Measurements from ENCODE around the gene DYRK1A. TPM values are rescaled to one million over a fixed set of nuclear protein-coding genes. Genes with fewer than 3 reads are reported as not detected.
A peak's percentile ranks its signal among the peaks of the same experiment; 100 is the strongest.

DYRK1A gene
- total RNA-seq, 3 donors from 2014 or later (not counting 1 experiment from before 2014, with no cell fraction given): 149 to 166 (median 153) TPM

- ATAC-seq (no peak), DNase-seq (no peak)
- peaks cover 14% of the 10 kb centered on the region for H3K36me3 ChIP-seq (ENCODE audit: control insufficient read depth, insufficient read depth, low read length)
- TF ChIP-seq CTCF (IDR thresholded peaks at IDR 0.05): no peak
- no peaks in the 10 kb centered on the region for H3K27me3 ChIP-seq (ENCODE audit: control insufficient read depth, insufficient read depth, low read length)
- Mint-ChIP-seq H3K27me3 (ENCODE audit: low read depth in 2 of 2) (no peaks in the 10 kb centered on the region), H3K27ac (peak overlapping the region; percentile 35 to 39), H3K4me3 (no peak overlapping the region), H3K4me1 (peaks cover 70 to 73% of the 10 kb centered on the region in 2 donors), H3K36me3 (no peaks in the 10 kb centered on the region), H3K9me3 (no peaks in the 10 kb centered on the region)
- H3K9me3 ChIP-seq (ENCODE audit: control insufficient read depth, insufficient read depth, low read length): no peaks in the 10 kb centered on the region
- no peak overlapping the region for H3K27ac ChIP-seq (ENCODE audit: low read length)
- no peak overlapping the region for H3K4me3 ChIP-seq (ENCODE audit: low read length)
- intact Hi-C loops (cut with micrococcal nuclease): no loop called here
- 95% methylated on average over 4 of the region's 4 CpGs for WGBS (ENCODE audit: insufficient coverage)
- peaks cover 8% of the 10 kb centered on the region for H3K4me1 ChIP-seq (ENCODE audit: control insufficient read depth, insufficient read depth, low read length)
Measured at GRCh38 chr21:37468909-37469308, 102.3 kb downstream of the DYRK1A start.

GRCh38 chr21:37469441-37469840 lies 102.9 kb downstream of the DYRK1A start:
- Mint-ChIP-seq H3K27me3 (ENCODE audit: low read depth in 2 of 2) (no peaks in the 10 kb centered on the region), H3K27ac (peak overlapping the region; percentile 35 to 39), H3K4me1 (peaks cover 67 to 71% of the 10 kb centered on the region in 2 donors), H3K4me3 (no peak overlapping the region), H3K36me3 (no peaks in the 10 kb centered on the region), H3K9me3 (no peaks in the 10 kb centered on the region)
- Histone ChIP-seq H3K9me3 (ENCODE audit: control insufficient read depth, insufficient read depth, low read length) (no peaks in the 10 kb centered on the region), H3K36me3 (ENCODE audit: control insufficient read depth, insufficient read depth, low read length) (peaks cover 14% of the 10 kb centered on the region), H3K4me3 (ENCODE audit: low read length) (no peak overlapping the region), H3K27me3 (ENCODE audit: control insufficient read depth, insufficient read depth, low read length) (no peaks in the 10 kb centered on the region), H3K4me1 (ENCODE audit: control insufficient read depth, insufficient read depth, low read length) (peaks cover 8% of the 10 kb centered on the region), H3K27ac (ENCODE audit: low read length) (no peak overlapping the region)
- TF ChIP-seq CTCF (IDR thresholded peaks at IDR 0.05): no peak
- ATAC-seq (no peak), DNase-seq (no peak)
- intact Hi-C loops (cut with micrococcal nuclease): no loop called here
- WGBS (ENCODE audit: insufficient coverage): 96% methylated on average over 5 of the region's 5 CpGs

GRCh38 chr21:37472581-37472980 lies 106.0 kb downstream of the DYRK1A start:
- 95% methylated on average over 4 of the region's 4 CpGs for WGBS (ENCODE audit: insufficient coverage)
- H3K36me3 Mint-ChIP-seq: no peaks in the 10 kb centered on the region
- peaks cover 22% of the 10 kb centered on the region for H3K36me3 ChIP-seq (ENCODE audit: control insufficient read depth, insufficient read depth, low read length)
- TF ChIP-seq CTCF (IDR thresholded peaks at IDR 0.05): no peak
- H3K4me3 Mint-ChIP-seq: no peak overlapping the region
- H3K4me1 ChIP-seq (ENCODE audit: control insufficient read depth, insufficient read depth, low read length): peaks cover 17% of the 10 kb centered on the region
- no peak for DNase-seq
- H3K27ac Mint-ChIP-seq: peak overlapping the region in 1 of 2 donors; percentile 57
- intact Hi-C loops (cut with micrococcal nuclease): no loop called here
- no peak for ATAC-seq
- no peaks in the 10 kb centered on the region for H3K27me3 Mint-ChIP-seq (ENCODE audit: low read depth in 2 of 2)
- peaks cover 77 to 82% of the 10 kb centered on the region in 2 donors for H3K4me1 Mint-ChIP-seq
- H3K9me3 Mint-ChIP-seq: no peaks in the 10 kb centered on the region
- no peaks in the 10 kb centered on the region for H3K27me3 ChIP-seq (ENCODE audit: control insufficient read depth, insufficient read depth, low read length)
- H3K4me3 ChIP-seq (ENCODE audit: low read length): no peak overlapping the region
- no peaks in the 10 kb centered on the region for H3K9me3 ChIP-seq (ENCODE audit: control insufficient read depth, insufficient read depth, low read length)
- no peak overlapping the region for H3K27ac ChIP-seq (ENCODE audit: low read length)

GRCh38 chr21:37473491-37473890 lies 106.9 kb downstream of the DYRK1A start:
- no peaks in the 10 kb centered on the region for H3K27me3 ChIP-seq (ENCODE audit: control insufficient read depth, insufficient read depth, low read length)
- H3K9me3 Mint-ChIP-seq: no peaks in the 10 kb centered on the region
- DNase-seq (no peak), ATAC-seq (no peak)
- H3K4me3 ChIP-seq (ENCODE audit: low read length): no peak overlapping the region
- H3K4me1 ChIP-seq (ENCODE audit: control insufficient read depth, insufficient read depth, low read length): peaks cover 15% of the 10 kb centered on the region
- no peak for TF ChIP-seq CTCF (IDR thresholded peaks at IDR 0.05)
- no peaks in the 10 kb centered on the region for H3K9me3 ChIP-seq (ENCODE audit: control insufficient read depth, insufficient read depth, low read length)
- H3K27ac ChIP-seq (ENCODE audit: low read length): no peak overlapping the region
- H3K27me3 Mint-ChIP-seq (ENCODE audit: low read depth in 2 of 2): no peaks in the 10 kb centered on the region
- no peak overlapping the region for H3K4me3 Mint-ChIP-seq
- WGBS (ENCODE audit: insufficient coverage): 98% methylated on average over 5 of the region's 6 CpGs
- peaks cover 15% of the 10 kb centered on the region for H3K36me3 ChIP-seq (ENCODE audit: control insufficient read depth, insufficient read depth, low read length)
- H3K36me3 Mint-ChIP-seq: no peaks in the 10 kb centered on the region
- intact Hi-C loops (cut with micrococcal nuclease): no loop called here
- peaks cover 78 to 82% of the 10 kb centered on the region in 2 donors for H3K4me1 Mint-ChIP-seq
- peak overlapping the region in 1 of 2 donors; percentile 82 for H3K27ac Mint-ChIP-seq

Measured in natural killer cell (primary cell).